Measurements from ENCODE around the gene FUBP3.

The FUBP3 gene

DNA sequence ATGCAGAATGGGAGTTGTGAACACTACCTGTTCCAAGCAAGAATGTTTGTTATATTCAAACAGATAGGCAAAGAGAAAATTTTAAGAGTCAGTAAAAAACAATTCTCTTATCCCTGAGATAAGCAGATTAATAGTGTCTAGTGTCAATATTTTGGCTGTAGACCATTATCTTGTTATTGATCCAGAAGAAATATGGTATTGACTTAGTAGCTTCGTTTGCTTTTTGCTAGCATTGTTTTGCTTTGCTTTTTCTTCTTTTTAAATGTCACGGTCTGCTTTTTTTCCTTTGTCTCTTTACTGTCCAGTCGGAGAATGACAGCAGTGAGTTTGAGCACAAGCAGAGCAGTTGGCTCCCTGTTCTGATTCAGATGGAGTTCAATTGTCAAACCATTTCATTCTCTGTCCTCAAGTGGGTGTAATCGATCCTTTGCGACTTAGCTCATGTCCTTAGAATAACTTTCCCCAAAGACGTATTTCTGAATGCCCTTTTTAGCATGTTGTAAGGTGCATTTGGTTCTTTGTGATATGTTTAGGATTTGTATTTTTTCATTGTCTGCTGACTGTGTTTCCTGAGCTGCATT lies 29.3 kb downstream of the FUBP3 start:
- DNase-seq, result no peak

DNA sequence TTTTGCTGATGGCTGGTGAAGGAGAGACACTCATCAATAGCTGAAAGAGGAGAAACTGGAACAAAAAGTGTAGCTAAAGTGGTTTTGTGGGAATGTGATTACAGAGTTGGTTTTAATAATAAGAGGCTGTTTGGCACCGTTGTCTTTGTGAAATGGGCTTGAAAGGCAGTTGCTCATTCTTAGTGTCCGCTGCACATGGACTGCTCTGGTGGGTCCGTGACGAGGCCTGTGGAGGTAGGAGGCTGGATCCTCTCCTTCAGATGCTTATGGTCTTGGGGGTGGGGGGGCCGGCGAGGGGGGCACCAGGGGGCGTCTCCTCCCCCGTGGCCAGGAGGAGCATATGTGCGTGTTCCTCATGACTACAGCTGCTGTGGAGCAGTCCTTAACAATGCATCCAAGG lies 29.8 kb downstream of the FUBP3 start:
- DNase-seq, result no peak

DNA sequence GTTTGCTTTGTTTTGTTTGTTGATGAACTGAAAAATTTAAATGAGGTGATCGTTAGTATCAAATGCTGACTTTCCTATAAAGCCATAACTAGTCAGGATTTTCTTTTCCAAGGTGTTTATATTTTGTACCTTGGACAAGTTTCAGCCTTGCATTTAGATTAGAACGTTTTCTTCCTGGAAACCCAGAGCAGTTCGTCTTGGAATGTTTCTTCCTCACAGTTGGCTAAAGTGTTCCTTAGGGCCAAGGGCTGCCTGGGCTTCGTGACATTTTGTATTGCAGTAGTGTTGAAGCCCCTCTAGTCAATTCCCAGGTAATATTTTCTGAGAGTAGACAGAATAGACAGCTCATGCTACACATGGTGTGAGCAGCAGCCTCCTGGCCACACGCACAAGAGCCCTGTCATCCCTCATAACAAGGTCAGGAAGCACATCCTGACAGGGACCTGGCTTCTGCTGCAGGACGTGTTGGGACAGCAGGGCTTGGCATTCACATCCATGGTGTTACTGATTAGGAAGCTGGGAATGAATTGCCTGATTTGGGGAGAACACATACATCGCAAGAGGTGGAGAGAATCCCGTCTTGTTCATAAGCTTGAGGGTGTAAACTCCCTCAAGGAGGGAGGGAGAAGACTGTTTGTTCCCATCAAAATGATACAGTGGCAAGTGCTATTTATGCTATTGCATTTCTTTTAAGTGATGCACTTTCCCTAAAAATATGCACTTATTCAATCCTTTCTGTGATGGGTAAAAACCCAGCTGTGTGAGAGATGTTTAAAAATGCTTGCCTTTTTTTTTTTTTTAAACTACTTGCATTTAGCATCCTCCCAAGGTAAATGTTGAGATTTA lies 31.7 kb downstream of the FUBP3 start:
- DNase-seq, result no peak

DNA sequence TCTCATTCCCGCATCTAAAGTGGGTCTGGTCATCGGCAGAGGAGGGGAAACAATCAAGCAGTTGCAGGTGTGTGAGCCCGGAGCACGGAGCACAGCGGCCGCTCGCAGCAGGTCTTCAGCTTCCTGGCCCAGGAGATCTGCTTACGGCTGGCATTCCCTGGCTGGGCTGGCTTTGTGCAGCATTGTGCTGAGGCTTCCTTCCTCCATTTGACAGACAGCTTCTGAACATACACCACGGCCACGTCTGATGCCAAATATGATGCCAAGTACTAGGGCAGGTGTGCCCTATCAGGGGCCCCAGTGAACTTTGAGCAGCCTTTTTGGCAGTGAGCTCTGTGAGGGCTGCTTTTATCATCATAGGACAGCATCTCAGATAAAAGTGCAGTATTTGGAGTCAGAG lies 37.1 kb downstream of the FUBP3 start:
- no peak for DNase-seq

DNA sequence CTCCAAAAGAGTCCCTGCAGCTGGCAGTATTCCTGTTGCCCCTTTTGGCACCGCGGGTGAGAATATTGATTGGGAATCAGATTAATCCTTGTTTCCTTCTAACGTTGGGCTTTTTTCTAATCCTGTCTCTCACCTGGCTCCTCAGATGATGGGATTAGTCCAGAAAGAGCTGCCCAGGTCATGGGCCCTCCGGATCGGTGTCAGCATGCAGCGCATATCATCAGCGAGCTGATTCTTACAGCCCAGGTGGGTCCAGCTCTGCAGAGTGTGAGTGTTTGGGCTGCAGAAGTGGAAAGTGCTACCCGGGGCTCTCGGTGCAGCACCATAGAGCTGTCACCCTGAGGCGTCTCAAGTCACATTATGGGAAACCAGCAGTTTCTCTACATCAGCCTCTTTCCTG lies 44.1 kb downstream of the FUBP3 start:
- no peak for DNase-seq

DNA sequence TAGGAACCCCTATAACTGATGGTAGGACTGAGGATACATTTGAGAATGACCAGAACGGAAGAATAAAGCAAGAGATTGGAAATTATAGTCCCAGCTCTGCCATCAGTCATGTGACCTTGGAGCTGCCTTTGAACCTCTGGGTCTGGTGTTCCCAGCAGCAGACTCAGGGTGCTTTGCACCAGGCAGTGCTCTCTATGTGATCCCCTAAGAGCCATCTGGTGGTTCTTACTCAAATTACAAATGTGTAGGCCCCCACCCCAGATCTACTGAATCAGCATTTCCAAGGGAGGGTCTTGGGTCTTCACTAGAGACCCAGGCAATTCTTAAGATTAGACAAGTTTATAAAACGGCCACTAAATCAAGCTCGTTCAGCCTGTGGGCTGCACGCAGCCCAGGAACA lies 44.8 kb downstream of the FUBP3 start:
- no peak for DNase-seq

DNA sequence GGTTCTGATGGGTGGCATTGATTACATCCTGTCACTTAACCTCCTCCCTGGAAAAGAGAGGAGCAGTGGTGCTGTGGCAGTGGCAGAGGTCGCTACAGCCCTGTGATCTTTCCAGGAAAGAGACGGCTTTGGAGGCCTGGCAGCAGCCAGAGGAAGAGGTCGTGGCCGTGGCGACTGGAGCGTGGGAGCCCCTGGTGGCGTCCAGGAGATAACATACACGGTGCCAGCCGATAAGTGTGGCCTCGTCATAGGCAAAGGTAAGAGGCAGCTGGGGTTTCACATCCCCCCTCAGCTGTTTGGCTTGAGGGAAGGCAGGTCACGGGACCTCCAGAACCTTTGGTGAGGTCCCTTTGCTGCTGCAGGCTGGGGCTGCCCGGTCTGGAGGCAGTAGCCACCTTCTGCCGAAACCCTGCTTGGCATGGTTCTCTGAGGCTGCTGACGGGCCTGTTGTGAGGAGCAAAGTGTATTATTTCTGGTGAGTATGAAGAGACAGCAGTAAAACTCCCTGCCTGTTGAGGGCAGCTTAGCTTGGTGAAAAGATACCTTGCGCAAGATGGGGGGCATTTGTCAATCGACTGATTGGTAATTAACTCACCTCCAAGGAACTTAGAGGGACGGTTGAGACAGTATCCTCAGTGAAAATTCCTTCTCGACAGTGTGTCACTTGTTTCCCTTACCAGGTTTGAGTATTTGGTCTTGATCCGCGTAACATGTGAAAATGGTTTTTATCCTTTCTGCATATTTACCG lies 47.0 kb downstream of the FUBP3 start:
- no peak for DNase-seq

DNA sequence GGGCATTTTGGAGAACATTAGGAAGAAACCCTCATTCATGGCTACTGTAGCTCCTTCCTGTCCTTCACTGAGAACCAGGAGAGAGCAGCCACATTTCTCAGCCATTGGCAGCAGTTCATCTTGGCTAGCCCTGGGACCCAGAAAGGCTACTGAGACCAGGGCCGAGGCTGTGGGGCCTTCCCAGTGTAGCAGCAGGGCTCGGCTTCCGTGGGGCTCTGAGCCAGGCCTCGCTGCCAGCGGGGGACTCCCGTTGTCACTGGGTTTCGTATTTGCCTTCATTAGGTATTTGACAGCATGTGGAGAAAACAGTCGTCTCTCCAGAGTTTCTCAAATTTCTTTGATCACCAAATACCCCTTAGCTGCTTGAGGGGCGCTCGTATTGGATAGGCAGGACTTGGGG lies 47.7 kb downstream of the FUBP3 start:
- DNase-seq, result no peak

DNA sequence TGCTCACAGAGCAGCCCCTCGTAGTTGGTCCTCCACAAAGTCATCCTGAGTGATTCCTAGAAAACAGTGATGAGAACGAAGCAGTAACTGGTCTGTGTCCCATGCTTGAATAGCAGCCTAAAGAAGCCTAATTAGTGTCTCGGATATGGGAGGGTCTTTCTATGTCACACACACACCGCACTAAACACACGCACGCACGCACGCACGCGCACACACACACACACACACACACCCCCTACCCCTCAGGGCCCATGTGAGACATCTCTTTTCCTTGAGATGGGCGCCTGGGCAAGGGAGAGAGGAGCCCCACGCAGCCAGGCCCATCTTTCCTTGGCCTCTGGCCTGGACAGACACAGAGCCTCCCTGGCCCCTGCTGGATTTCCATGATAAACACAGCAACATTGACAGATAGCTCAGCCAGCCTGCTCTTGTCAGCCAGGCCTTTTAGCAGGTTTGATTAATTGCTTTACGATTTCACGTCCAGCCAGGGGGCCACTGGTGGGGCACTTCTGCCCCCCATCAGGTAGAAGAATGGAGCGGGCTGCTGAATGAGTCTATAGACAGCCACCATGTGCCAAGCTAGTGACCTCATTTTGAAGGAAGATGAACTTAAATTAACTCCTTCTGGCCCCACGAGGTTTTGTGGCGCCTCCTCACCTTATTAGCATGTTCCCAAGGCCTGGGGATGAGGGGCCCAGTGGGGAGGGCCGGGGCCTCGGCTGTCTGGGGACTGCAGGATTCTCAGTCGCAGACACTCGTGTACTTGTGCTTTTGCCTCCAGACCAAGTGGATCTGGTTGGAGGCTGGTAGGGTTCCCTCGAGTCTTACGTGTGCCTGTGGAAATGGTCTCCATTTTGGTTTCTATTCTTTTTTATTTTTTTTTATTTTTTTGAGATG lies 48.8 kb downstream of the FUBP3 start:
- no peak for DNase-seq

DNA sequence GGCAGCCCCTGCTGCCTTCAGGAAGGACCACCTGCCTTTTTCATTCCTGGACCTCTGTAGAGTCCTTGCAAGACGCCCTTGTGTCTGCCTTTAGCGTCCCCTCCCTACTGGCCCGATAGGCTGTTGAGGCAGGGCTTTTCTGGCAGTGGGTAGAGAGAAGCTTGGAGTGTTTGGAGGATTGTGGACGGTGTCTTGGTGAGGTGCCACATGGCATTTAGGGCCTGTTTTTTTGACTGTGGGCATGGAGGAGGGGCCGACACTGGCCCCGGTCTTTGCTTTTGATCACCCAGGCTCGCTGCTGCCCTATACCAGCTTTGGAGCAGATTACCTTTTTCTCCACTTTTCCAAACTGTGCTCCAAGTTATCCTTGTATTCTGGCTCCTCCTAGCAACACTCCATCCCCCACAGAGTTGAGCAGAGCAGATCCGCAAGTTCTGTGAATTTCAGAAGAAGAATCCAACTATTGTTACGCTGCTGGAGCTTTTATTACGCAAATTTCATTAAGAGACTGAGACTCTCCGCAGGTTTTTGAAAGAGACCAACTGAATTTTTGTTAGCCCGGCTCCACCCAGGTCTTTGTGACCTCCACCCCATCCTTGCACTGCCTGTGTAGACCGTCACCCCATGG lies 50.2 kb downstream of the FUBP3 start:
- no peak for DNase-seq

DNA sequence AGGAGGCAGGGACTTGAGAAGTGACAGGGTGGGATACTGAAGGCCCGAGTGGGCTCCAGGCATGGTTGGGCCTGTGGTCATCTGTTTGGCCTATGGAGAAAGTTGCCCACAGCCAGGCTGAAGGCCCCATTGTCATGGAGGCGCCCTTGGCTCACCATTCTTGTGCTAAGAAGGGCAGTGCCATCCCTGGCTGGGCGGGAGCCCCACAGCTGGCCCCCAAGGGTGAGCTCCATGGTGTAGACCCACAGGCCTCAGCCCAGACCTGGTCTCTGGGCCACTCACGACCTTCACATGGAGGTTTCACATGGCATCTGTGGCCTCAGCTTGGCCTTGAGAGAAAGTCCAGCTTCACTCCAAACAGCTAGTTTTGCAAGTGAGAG lies 50.7 kb downstream of the FUBP3 start:
- no peak for DNase-seq

DNA sequence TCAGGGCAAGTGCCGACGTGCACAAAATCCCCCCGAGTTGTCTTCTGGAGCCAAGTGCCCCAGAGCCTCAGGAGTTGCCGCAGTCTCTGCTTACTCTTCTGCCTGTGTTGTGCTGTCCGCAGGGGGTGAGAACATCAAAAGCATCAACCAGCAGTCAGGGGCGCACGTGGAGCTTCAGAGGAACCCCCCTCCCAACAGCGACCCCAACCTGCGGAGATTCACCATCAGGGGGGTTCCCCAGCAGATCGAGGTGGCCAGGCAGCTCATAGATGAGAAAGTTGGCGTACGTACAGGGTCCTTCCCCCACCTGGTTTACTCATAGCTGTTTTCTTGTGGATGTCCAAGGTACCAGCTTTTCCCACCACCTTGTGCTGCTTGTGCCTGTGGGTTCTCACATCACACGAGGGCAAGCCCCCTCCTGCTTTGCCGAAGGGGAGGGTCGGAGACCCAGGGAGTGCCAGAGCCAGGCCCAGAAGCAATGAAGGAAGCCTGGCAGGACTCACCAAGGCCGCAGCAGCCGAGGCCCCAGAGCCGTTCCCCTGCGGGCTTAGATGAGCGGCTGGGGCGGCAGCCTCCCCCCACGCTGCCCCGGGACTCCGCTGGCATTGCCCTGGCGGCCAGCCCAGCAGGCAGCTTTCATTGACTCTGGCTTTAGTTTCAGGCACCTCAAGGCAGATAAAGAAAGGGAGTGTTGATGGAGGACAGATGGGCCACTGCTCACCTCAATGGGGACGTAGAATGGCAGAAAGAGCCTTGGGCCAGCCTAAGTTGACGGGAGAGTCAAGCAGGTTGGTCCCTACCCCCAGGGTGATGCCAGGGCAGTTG lies 51.3 kb downstream of the FUBP3 start:
- no peak for DNase-seq

DNA sequence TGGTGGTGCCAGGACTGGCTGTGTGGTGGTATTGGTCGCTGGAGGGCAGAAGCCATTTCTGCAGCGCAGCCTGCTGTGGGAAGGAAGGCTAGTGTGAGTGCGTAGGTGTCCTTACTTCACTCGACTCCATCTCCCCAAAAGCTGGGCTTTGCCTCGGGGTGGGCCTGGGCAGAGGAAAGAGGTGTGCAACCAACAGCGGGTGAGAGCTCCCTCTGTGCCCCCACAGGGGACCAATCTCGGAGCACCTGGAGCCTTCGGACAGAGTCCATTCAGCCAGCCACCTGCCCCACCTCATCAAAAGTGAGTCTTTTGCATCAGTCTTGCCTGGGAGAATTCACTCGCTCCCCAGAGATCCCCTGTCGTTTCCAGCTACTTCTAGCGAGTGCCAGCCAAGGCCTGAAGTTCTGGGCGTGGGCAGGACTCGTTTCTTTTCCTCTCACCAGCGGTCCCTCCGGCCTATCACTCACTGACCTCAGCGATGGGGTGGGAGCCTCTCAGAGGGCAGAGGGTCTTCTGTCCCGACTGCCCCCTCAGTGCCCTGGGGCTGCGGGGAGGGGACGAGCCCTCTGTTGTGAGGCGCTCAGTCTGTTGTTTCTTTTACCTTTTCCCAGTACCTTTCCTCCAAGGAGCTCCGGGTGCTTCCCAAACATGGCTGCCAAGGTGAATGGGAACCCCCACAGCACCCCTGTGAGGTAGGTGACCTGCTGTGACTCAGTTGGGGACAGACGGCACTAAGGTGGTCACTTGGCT lies 52.1 kb downstream of the FUBP3 start:
- DNase-seq, result no peak

DNA sequence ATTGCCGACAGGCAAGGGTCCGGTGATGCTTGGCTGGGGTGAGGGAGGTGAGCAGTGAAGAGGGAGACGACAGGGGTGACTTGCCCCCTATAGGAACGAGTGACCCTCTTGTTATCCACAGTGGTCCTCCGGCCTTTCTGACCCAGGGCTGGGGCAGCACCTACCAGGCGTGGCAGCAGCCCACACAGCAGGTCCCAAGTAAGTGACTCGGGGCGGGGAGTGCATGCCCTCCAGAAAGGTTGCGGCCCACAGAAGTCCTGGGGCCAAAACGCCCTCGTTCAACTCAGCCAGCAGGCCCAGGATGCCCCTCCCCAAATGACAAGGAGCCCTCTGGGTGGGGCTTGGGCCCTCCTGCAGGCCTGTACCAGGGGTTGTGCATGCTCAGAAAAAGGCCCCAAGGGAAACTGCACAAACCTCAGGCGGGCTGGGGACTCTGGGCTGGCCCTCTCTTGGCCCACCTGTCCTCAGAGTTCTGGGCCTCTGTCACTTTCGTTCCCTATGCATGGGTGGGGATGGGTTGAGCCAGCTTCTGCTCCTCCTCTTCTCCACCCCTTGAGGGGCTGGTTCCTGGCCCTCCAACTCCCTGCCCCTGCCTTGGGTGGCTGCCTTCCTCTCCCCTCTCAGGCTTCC lies 52.8 kb downstream of the FUBP3 start:
- DNase-seq, result no peak

DNA sequence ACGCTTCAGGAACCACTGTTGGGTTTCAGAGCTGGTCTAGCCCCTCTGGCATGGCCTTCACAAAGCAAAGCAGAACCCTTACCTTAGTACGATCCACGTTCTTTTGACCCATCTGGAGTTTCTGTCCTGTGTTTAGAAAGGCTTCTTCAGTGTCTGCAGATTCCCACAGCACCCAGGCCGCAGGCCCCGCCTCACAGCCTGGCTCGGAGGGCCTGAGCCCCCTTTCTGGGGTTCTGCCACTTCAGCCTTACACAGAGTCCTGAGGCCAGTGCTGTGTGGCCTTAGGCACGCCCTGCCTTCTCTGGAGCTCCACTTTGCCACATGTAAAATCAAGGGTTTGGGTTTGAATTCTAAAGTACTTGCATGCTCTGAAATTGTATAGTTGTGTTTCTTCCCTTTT lies 53.5 kb downstream of the FUBP3 start:
- no peak for DNase-seq

DNA sequence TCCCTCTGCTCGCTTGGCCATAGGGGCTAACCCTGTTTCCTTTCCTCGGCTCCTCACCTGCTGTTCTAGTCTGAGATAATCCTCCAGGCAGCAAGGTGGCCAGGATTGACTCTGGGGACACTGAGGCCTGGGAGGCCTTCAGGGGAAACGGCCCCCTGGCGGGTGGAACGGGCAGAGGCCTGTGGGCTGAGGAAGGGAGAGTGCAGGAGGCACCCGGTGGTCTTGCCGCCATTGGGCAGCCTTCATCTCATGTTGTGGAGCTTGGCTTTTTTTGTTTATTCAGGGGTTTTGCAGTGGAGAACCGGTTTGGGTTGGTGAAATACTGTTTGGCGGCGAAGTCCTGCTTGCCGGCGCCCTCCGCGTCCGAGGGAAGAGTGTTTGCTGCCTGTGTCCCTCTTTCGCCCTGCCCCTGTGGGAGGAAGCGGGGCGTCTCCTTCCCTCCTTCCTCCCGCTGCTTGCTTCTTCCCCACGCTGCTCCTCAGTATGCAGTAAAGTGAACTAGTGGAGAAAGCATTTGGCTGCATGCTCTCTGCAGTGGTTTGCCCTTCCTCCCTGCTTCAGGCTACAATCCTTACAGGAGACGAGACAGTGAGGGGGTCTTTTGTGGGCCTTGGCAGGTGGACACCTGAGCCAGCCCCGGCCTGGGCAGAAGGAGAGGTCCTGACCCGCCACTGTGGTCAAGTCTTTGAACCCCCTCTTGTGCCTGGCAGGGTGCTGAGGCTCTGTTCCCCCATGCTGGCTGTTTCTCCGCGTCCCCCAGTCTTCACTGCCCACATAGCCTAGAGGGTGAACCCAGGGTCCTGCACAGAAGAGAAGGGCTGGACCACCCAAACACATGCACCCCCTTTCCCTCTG lies 54.2 kb downstream of the FUBP3 start:
- no peak for DNase-seq

DNA sequence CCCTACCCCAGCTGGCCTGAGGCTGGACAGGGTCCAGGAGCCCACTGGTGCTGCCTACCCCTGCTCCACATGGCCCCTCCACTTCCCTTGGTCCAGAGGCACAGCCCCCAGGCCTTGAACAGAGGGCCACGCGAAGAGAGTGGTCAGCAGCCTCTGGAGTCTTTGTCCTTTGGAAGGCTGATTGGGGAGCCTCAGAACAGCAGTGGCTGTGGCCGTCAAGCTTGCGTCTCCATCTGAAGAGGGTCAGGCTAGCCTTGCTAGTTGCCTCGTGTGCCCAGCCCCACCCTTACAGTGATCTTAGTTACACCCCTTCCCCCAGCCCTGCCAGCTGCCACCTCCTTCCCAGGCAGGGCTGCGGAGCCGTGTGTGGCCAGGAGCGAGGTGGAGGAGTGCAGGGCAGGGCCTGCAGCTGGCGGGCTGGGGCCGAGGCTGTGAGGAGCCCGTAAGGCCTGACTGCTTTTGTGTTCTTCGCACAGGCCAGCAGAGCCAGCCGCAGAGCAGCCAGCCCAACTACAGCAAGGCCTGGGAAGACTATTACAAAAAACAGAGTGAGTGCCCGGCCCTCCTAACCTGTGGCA lies 54.9 kb downstream of the FUBP3 start:
- DNase-seq, result no peak

DNA sequence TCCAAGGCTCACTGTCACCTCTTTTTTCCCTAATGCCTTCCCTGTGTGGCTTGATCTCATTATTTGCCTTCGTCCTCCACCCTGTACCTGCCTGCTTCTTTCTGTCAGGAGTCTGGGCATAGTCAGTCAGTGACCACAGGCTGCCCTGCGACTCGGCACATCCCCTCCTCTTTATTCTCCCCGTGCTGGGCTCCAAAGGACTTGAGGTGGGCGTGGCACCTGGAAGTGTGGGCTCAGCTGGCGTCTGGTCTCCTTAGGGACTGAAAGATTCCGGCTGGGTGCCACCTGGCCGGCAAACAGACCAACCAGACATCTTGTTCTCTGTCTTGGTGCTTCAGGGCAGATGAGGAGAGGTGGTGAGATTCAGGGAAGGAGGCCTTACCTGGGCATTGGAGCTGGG lies 55.4 kb downstream of the FUBP3 start:
- no peak for DNase-seq

DNA sequence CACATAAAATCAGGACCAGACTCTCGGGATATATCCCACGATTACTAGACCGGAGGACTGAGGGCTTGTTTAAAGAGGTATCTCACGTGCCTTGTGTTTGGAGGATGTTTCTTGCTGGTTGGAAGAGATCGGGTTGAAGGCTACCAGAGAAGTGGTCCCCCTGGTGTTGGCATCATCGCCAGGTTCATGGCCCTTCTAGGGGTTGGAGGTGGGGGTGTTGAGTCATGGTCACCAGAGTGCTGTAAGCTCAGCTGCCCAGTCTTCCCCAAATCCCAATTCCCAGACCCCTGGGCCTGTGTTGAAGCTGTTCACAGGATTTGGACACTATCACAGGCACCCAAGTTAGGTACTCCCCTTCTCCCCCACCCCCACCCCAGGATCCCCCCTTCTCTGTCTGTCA lies 55.9 kb downstream of the FUBP3 start:
- DNase-seq, result no peak

Data from GDM1 (cell line).